Left lung (tissue), 10 donors: ENCODE measurements around the gene ADAM33. TPM values are rescaled to one million over a fixed set of nuclear protein-coding genes. Genes with fewer than 3 reads are reported as not detected.

Experiments used
- ATAC-seq: fragments of 200-7000 bp; cut with Tn5 transposase; one replicate; pipeline ENCODE4 v1.9.1; 2020; ENCODE audit warnings: moderate library complexity
- DNase-seq, 4 donors: peaks; one replicate each; pipeline ENCODE4 v3.0.0-alpha.2; 2013 to 2020
- H3K27ac ChIP-seq, 2 donors: fragments of 200-600 bp; sonication (generic) in 1 of 2; one replicate each; pipeline versions ENCODE4 v1.5.0 to v1.8.0; 2020 to 2021
- H3K27me3 ChIP-seq, 2 donors: fragments of 200-600 bp; sonication (generic) in 1 of 2; one replicate each; pipeline versions ENCODE4 v1.5.0 to v1.8.0; 2020 to 2021
- H3K36me3 ChIP-seq, 2 donors: fragments of 200-600 bp; sonication (generic) in 1 of 2; one replicate each; pipeline versions ENCODE4 v1.5.0 to v1.8.0; 2020 to 2021
- H3K4me1 ChIP-seq, 2 donors: fragments of 200-600 bp; one replicate each; pipeline ENCODE4 v1.8.0; 2021
- H3K4me3 ChIP-seq, 2 donors: fragments of 200-600 bp; sonication (generic) in 1 of 2; one replicate each; pipeline versions ENCODE4 v1.5.0 to v1.8.0; 2020 to 2021; ENCODE audit warnings: mild to moderate bottlenecking in 1 of 2
- H3K9me3 ChIP-seq, 2 donors: fragments of 200-600 bp; sonication (generic) in 1 of 2; one replicate each; pipeline versions ENCODE4 v1.5.0 to v1.8.0; 2020 to 2021
- intact Hi-C, 2 donors: fragments of 100-400 bp; cut with DNase I; formaldehyde crosslinking; loops; one replicate each; pipeline versions ENCODE4 v1.11.2 to v1.14.2; 2022
- polyA plus RNA-seq, 6 donors: library from polyadenylated mRNA; unstranded; fragments of 120-200 nt; gene quantifications; one replicate each; pipeline ENCODE4 v1.2.1, GENCODE V29; 2013; ENCODE audit not compliant: insufficient read length in 6 of 6
- total RNA-seq, 2 donors: library from RNA; stranded (reverse); fragmentation: NEBNext Ultra II Directional; extraction: Animal tissue kit (Norgen Biotek cat#: 25700); gene quantifications; one replicate each; pipeline ENCODE4 v1.2.1, GENCODE V29; 2021
- TF ChIP-seq, protein P1 (sequence below), 2 donors: fragments of 200-600 bp; sonication (generic) in 1 of 2; IDR thresholded peaks; one replicate each; pipeline versions ENCODE4 v1.5.0 to v1.8.0; 2021; ENCODE audit warnings: antibody characterized with exemption in 2 of 2
- donor health status: DM: no; HTN: yes; CAD: no.
- donor health status: DM: no; HTN: no; CAD: no.

Gene ADAM33
- total and polyA plus RNA-seq, 8 donors, result 7.4 to 18.6 (median 11.6) TPM

DNA sequence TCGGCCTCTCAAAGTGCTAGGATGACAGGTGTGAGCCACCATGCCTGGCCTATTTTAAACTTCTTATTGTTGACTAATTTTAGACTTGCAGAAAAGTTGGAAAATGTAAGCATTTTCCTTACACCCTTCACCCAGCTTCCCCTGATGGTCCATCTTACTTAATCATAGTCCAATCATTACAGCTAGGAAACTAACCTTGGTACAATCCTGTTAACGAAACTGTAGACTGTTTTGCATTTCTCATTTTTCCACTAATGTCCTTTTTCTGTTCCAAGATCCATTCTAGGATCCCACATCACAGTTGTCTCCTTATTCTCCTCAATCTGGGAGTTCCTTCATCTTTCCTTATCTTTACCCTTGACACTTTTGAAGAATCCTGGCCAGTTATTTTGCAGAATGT lies 18.0 kb downstream of the ADAM33 start:
- ATAC-seq, result no peak
- DNase-seq, result no peak
- intact Hi-C loops, result no loop called here
- TF ChIP-seq, protein P1, sequence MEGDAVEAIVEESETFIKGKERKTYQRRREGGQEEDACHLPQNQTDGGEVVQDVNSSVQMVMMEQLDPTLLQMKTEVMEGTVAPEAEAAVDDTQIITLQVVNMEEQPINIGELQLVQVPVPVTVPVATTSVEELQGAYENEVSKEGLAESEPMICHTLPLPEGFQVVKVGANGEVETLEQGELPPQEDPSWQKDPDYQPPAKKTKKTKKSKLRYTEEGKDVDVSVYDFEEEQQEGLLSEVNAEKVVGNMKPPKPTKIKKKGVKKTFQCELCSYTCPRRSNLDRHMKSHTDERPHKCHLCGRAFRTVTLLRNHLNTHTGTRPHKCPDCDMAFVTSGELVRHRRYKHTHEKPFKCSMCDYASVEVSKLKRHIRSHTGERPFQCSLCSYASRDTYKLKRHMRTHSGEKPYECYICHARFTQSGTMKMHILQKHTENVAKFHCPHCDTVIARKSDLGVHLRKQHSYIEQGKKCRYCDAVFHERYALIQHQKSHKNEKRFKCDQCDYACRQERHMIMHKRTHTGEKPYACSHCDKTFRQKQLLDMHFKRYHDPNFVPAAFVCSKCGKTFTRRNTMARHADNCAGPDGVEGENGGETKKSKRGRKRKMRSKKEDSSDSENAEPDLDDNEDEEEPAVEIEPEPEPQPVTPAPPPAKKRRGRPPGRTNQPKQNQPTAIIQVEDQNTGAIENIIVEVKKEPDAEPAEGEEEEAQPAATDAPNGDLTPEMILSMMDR (IDR thresholded peaks at IDR 0.05), result no peak
- peaks cover 0 to 11% of the 10 kb centered on the region in 2 donors for H3K4me1 ChIP-seq
- H3K27me3 ChIP-seq, result peaks cover 26 to 68% of the 10 kb centered on the region in 2 donors
- no peaks in the 10 kb centered on the region for H3K9me3 ChIP-seq
- H3K27ac ChIP-seq, result no peak overlapping the region
- no peak overlapping the region for H3K4me3 ChIP-seq
- no peaks in the 10 kb centered on the region for H3K36me3 ChIP-seq

DNA sequence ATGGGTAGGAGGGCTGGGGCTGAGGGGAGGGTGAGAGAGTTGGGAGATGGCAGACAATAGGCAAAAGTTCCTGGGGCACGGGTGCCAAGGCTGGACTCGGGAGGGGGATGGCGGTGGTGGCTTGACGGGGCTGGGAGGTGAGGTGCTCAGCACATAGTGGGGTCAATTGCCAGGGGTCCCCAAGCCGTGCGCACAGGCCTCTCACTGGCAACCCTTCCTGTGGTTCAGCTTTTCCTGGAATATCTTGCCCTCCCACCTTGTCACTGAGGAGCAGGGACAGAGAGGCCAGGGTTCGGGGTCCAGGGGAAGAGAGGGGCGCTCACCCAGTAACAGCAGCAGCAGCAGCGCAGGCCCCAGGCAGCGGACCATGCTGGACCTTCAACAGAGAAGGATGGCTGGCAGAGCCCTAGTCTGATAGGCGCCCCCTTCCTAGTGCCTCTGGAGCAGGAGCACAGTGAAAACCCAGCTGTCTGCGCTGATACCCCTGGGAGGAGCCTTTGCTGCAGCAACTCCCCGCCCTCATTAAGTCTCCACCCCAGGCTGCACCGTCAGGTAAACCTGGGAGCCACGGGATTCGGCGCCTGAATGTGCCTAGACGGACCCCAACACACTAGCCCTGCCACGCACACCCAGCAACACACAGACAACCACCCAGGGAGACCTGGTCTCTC lies 18.6 kb downstream of the ADAM33 start, which contains the start of gene GFRA4:
TSS of gene GFRA4 (minus strand) at position 369 of the 671 bp plus-strand sequence. CDS start at position 369, 0 bp downstream.
- TF ChIP-seq, protein P1 (IDR thresholded peaks at IDR 0.05), result no peak

DNA sequence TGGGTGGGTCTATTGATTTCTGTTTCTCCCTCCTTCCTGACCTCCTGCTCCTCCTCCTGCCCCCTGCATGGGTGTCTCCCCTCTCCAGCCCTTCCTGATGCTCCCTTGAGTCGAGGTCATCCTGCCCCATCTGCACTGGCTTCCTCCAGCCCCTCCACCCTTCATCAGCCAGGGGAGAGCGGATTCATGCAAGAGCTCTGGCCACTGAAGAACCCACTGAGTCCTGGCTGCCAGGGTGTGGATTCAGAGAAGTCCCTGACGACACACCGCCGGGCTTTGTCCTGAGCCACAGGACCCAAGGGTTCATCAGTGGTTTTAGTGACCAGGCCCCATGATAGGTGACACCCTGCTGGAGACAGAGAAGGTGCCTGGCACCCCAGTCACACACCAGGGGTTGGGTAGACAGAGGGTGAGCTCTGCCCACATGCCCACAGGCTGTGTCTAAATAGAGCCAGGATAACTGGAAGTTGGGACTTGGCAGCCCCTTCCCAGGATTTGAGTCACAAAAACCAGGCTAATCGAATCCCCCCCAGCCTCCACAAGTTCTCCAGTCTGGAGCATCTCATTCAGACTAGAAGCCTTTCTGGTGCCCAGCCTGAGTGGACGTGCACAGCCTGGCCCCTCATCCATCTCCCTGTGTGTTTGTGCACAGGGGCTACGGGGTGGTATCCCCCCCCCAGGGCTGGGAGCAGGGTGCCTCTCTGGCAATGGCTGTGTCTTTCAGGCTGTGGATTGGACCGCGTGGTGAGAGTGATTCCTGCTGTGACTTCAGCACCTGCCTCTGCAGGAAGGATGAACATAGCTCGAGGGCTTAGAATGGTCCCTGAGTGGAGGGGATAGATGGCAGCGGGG lies 19.8 kb downstream of the ADAM33 start:
- ATAC-seq (no peak), DNase-seq (no peak)

More for the DNA sequence above, 18.6 kb downstream of the ADAM33 start, which contains the start of gene GFRA4:
- peaks cover 26 to 69% of the 10 kb centered on the region in 2 donors for H3K27me3 ChIP-seq
- H3K36me3 ChIP-seq, result no peaks in the 10 kb centered on the region
- H3K4me1 ChIP-seq, result peaks cover 0 to 11% of the 10 kb centered on the region in 2 donors
- DNase-seq (peak in 1 of 4 donors; percentile 10), ATAC-seq (no peak)
- intact Hi-C loops, result no loop called here
- H3K4me3 ChIP-seq, result no peak within 1 kb of the TSS
- H3K9me3 ChIP-seq, result no peaks in the 10 kb centered on the region
- no peak within 1 kb of the TSS for H3K27ac ChIP-seq

DNA sequence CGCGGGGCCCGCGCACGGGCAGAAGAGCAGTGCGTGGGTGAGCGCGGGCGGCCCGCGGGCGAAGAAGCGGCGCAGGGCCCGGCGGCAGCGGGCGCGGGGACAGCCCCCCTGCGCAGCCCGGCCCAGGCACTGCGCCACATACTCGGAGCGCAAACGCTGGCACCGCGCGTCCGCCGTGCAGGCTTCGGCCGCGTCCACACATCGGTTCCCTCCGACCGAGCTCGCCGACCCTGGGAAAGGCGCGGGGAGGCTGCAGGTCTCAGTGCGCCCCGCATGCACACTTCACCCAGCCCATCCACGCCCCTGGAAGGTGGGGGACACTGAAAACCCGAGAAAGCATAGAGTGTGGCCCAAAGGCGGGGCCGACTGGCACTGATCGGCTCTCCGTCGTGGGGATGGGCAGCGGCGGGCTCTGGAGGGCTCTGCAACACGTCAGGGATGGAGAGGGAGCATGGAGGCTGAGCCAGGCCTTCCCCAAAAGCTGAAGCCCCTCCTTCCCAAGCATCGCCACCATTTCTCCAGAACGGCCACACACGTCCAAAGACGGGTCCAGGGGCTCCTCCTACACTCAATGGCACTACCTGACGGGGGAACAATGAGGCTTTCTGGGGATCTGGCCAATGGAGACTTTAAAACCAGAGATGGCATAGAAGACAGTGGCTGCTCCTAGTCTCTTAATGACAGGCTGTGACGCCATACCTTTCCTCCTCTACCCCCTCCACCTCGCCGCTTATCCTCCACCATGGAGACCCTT lies 20.6 kb downstream of the ADAM33 start:
- H3K27me3 ChIP-seq, result peaks cover 26 to 79% of the 10 kb centered on the region in 2 donors

More for the DNA sequence above, 19.8 kb downstream of the ADAM33 start:
- Histone ChIP-seq H3K4me1 (peaks cover 0 to 11% of the 10 kb centered on the region in 2 donors), H3K4me3 (no peak overlapping the region), H3K27ac (no peak overlapping the region), H3K27me3 (peaks cover 26 to 79% of the 10 kb centered on the region in 2 donors), H3K36me3 (no peaks in the 10 kb centered on the region), H3K9me3 (no peaks in the 10 kb centered on the region)
- intact Hi-C loops, result no loop called here
- TF ChIP-seq, protein P1 (IDR thresholded peaks at IDR 0.05), result no peak

More for the DNA sequence above, 20.6 kb downstream of the ADAM33 start:
- no peaks in the 10 kb centered on the region for H3K36me3 ChIP-seq
- no peak overlapping the region for H3K27ac ChIP-seq
- H3K4me3 ChIP-seq, result no peak overlapping the region
- peak in 1 of 4 donors; percentile 60 for DNase-seq
- peaks cover 0 to 11% of the 10 kb centered on the region in 2 donors for H3K4me1 ChIP-seq
- H3K9me3 ChIP-seq, result no peaks in the 10 kb centered on the region
- ATAC-seq, result no peak
- TF ChIP-seq, protein P1 (IDR thresholded peaks at IDR 0.05), result no peak
- intact Hi-C loops, result no loop called here
